Stimulated activated CD8-positive, alpha-beta memory T cell treated with anti-CD3 and anti-CD28 coated beads, Interleukin-12 subunit alpha, Interleukin-12 subunit beta, amount 100 ng/mL, for 1 hour (primary cell): ENCODE measurements around the gene SLC39A8.
A peak's percentile ranks its signal among the peaks of the same experiment; 100 is the strongest.
"Not testable (repeated sequence)": the region's sequence is repeated elsewhere in the genome, so short reads cannot be mapped to it uniquely, and the experiment has no call there.

Source experiments
- DNase-seq: peaks from one replicate; pipeline ENCODE4 v3.0.0-alpha.2; 2020; ENCODE audit warnings: low read depth

Gene SLC39A8

GRCh38 chr4:102299354-102300107 lies 45.8 kb downstream of the SLC39A8 start:
- peak; percentile 0 for DNase-seq

DNA sequence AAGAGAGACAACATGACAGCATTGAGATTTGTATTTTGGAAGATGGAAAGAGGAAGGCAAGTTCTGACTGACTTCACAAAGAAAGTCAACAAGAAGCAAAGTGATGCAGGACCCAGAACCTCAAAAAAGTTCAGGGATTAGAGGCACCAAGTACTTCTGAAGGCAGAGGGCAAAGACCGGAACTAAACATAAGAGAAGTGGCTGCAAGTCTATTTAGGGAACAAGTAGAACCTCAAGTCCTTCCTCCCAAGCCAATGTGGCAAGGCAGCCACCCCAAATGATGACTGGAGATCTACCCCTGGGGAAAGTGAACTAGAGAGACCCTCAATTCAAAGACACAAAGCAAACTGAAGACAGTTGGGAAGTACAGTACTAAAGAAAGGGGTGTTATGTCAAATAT lies 46.6 kb downstream of the SLC39A8 start:
- DNase-seq, result no peak

- no peak for DNase-seq
Measured at GRCh38 chr4:102295153-102295862, 50.0 kb downstream of the SLC39A8 start.

DNA sequence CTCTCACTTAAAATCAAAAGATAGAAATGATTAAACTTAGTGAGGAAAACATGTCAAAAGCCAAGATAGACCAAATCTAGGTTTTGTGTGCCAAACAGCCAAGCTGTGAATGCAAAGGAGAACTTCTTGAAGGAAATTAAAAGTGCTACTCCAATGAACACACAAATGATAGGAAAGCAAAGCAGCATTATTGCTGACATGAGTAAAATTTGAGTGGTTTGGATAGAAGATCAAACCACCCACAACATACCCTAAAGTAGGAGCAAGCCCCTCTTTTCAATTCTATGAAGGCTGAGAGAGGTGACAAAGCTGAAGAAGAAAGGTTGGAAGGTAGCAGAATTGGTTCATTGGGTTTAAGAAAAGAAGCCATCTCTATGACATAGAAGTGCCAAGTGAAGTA lies 56.8 kb downstream of the SLC39A8 start:
- no peak for DNase-seq

GRCh38 chr4:102285831-102286230 lies 59.5 kb downstream of the SLC39A8 start:
- no peak for DNase-seq

- DNase-seq, result no peak
Measured at GRCh38 chr4:102281171-102281839, 64.0 kb downstream of the SLC39A8 start.

GRCh38 chr4:102273317-102273716 lies 72.0 kb downstream of the SLC39A8 start:
- not testable (repeated sequence) for DNase-seq

GRCh38 chr4:102272318-102272717 lies 73.0 kb downstream of the SLC39A8 start:
- DNase-seq, result no peak

- DNase-seq, result no peak
Measured at GRCh38 chr4:102268355-102268754, 76.9 kb downstream of the SLC39A8 start.

GRCh38 chr4:102263024-102263787 lies 82.1 kb downstream of the SLC39A8 start:
- no peak for DNase-seq

DNA sequence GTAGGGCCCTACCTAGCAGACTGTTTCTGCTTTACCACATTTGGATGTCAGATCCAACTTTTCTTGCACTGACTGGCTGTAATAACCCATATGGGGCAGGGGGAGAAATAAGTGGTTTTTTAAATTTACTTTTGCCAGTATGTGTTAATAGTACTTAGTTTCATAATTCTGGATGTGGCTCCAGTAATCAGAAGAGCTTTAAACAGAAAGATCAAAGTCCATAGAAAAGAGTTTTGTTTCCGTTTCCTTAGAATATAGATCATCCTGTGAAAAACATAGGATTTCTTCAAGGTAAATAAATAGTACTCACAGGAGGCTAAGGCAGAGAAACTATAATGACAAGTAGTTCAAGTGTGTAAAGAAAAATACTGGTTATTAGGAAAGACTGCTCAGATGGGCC lies 85.6 kb downstream of the SLC39A8 start:
- DNase-seq, result no peak

- no peak for DNase-seq
Measured at GRCh38 chr4:102259081-102259480, 86.2 kb downstream of the SLC39A8 start.

GRCh38 chr4:102256321-102256720 lies 89.0 kb downstream of the SLC39A8 start:
- no peak for DNase-seq

GRCh38 chr4:102253860-102254259 lies 91.4 kb downstream of the SLC39A8 start:
- no peak for DNase-seq

DNA sequence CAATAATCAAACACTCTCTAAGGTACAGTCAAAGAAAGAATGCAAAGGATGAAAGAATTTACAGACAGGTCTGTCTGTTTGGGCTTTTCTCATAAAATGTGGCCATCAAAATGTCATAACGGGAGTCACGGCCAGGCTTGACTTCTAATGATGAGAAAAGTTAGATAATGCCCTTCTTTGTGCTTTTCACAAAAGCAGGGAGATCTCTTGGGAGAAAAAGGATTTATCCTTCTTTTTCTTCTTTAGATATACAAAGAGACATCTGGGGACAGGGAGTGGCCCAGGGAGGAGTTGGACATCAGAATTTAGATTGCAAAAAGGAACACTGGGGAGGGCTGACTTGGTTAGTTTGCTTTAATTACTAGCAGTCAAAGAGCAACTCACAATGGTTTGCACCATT lies 93.1 kb downstream of the SLC39A8 start:
- DNase-seq, result no peak

GRCh38 chr4:102250341-102250740 lies 94.9 kb downstream of the SLC39A8 start:
- DNase-seq, result no peak

GRCh38 chr4:102247041-102247440 lies 98.2 kb downstream of the SLC39A8 start:
- DNase-seq, result no peak

GRCh38 chr4:102246416-102246815 lies 98.9 kb downstream of the SLC39A8 start:
- no peak for DNase-seq

DNA sequence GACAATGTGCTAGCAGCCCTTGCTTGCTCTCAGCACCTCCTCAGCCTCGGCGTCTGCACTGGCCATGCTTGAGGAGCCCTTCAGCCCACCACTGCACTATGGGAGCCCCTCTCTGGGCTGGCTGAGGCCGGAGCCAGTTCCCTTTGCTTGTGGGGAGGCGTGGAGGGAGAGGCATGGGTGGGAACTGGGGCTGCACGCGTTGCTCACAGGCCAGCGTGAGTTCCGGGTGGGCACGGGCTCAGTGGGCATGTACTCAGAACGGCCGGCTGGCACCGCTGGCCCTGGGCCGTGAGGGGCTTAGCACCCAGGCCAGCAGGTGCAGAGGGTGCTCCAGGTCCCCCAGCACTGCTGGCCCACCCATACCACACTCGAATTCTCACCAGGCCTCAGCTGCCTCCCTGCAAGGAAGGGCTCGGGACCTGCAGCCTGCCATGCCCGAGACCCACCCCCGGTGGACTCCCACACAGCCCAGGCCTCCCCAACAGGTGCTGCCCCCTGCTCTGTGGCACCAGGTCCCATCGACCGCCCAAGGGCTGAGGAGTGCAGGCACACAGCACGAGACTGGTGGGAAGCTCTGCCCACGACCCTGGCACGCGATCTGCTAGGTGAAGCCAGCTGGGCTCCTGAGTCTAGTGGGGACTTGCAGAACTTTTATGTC lies 100.3 kb downstream of the SLC39A8 start:
- no peak for DNase-seq

- not testable (repeated sequence) for DNase-seq
Measured at GRCh38 chr4:102243296-102243695, 102.0 kb downstream of the SLC39A8 start.

- no peak for DNase-seq
Measured at GRCh38 chr4:102234243-102234838, 110.9 kb downstream of the SLC39A8 start.
